Fibroblast of villous mesenchyme (primary cell): ENCODE data around the gene HHATL. TPM values are rescaled to one million over a fixed set of nuclear protein-coding genes. Genes with fewer than 3 reads are reported as not detected.

Source experiments
- DNase-seq: peaks from one replicate; pipeline ENCODE4 v3.0.0-alpha.2; 2010; ENCODE audit warnings: low read depth
- H3K4me3 ChIP-seq: 2 replicates; pipeline ENCODE4 v1.5.1; 2011; ENCODE audit warnings: low read depth, mild to moderate bottlenecking, low read length
- CTCF ChIP-seq: IDR thresholded peaks from 2 replicates; pipeline ENCODE4 v1.5.1; 2012; ENCODE audit warnings: low read depth, mild to moderate bottlenecking, low read length; ENCODE audit not compliant: insufficient read depth
- total RNA-seq: library from RNA; depleted of rRNA; stranded (reverse); fragments of >200 nt; gene quantifications from 2 replicates; pipeline ENCODE4 v1.2.3, GENCODE V29; 2012

HHATL gene
- total RNA-seq, 1 donor, result not detected

- DNase-seq, result no peak
- TF ChIP-seq CTCF, result no peak
- no peak overlapping the region for H3K4me3 ChIP-seq
Observed at GRCh38 chr3:42707620-42708355, 5.2 kb upstream of the HHATL start.

GRCh38 chr3:42706721-42707619 is 4.4 kb upstream of the HHATL start:
- H3K4me3 ChIP-seq, result no peak overlapping the region
- no peak for TF ChIP-seq CTCF
- DNase-seq, result no peak

- DNase-seq, result no peak
- no peak for TF ChIP-seq CTCF
- H3K4me3 ChIP-seq, result no peak overlapping the region
Observed at GRCh38 chr3:42705962-42706585, 3.5 kb upstream of the HHATL start.

GRCh38 chr3:42705058-42705767 is 2.6 kb upstream of the HHATL start:
- no peak overlapping the region for H3K4me3 ChIP-seq
- no peak for DNase-seq
- no peak for TF ChIP-seq CTCF

GRCh38 chr3:42704136-42704841 is 1.7 kb upstream of the HHATL start:
- DNase-seq, result no peak
- TF ChIP-seq CTCF, result no peak
- no peak overlapping the region for H3K4me3 ChIP-seq

- no peak for DNase-seq
- H3K4me3 ChIP-seq, result no peak overlapping the region
- no peak for TF ChIP-seq CTCF
Observed at GRCh38 chr3:42703695-42704025, 1.1 kb upstream of the HHATL start.
